GM12878 (cell line): ENCODE results near the gene ANAPC16. TPM values are rescaled to one million over a fixed set of nuclear protein-coding genes. Genes with fewer than 3 reads are reported as not detected.

Source experiments
- ATAC-seq: fragments of 200-7000 bp; cut with Tn5 transposase; 3 replicates; pipeline ENCODE4 v1.9.1; 2020; ENCODE audit warnings: mild to moderate bottlenecking, moderate library complexity
- BruUV-seq: library from RNA; stranded (reverse); fragments of 400-500 nt; replicated peaks from 2 replicates; lab custom pipeline; 2021; lab: Mats Ljungman, UMichigan
- CTCF ChIA-PET: fragments of 300-600 bp; sonication (Branson Sonifier 250); formaldehyde crosslinking; extraction: SDS; loops from one replicate; lab custom pipeline; 2021; ENCODE audit warnings: inconsistent platforms; lab: Yijun Ruan, JAX
- POLR2A ChIA-PET: fragments of 350-600 bp; formaldehyde crosslinking; extraction: SDS; loops from one replicate; lab custom pipeline; 2021; ENCODE audit warnings: inconsistent platforms; lab: Charles Lee
- RAD21 ChIA-PET: fragments of 300-600 bp; sonication (Branson Sonifier 250); formaldehyde crosslinking; loops from one replicate; lab custom pipeline; 2023; ENCODE audit warnings: antibody characterized with exemption; ENCODE audit not compliant: unreplicated experiment; lab: Charles Lee
- SMC1A ChIA-PET: fragments of 300-600 bp; sonication (Branson Sonifier 250); formaldehyde crosslinking; loops from one replicate; lab custom pipeline; 2023; ENCODE audit not compliant: unreplicated experiment, uncharacterized antibody; lab: Charles Lee
- DNase-seq: peaks from one replicate; pipeline ENCODE4 v3.0.0-alpha.2; 2011; ENCODE audit warnings: low read depth, low spot score
- FAIRE-seq: peaks from 3 replicates; lab custom pipeline; 2011; peaks lifted over from hg19 to GRCh38; lab: Jason Lieb, UNC
- H2AFZ ChIP-seq: 2 replicates; pipeline ENCODE4 v1.6.0; 2011; ENCODE audit warnings: low read depth, low read length, control low read depth; ENCODE audit not compliant: control insufficient read depth
- H3K27ac ChIP-seq: 2 replicates; pipeline ENCODE4 v1.5.1; 2011; ENCODE audit warnings: control low read depth; ENCODE audit not compliant: control insufficient read depth, insufficient read depth
- H3K27me3 ChIP-seq, 2 experiments: replicated peaks in 1 of 2; 2 replicates each; pipeline versions ENCODE4 v1.6.0 to v1.6.1; 2011; ENCODE audit warnings: low read length in 1 of 2; ENCODE audit not compliant: control insufficient read depth in 2 of 2, insufficient read depth in 2 of 2
- H3K36me3 ChIP-seq, 2 experiments: 2 replicates each; pipeline ENCODE4 v1.5.1; 2011; ENCODE audit warnings: low read length in 1 of 2; ENCODE audit not compliant: control insufficient read depth in 2 of 2, insufficient read depth in 2 of 2
- H3K4me1 ChIP-seq: 2 replicates; pipeline ENCODE4 v1.6.1; 2011; ENCODE audit warnings: mild to moderate bottlenecking, low read length, moderate library complexity, mixed read lengths; ENCODE audit not compliant: control insufficient read depth, insufficient read depth
- H3K4me2 ChIP-seq: 2 replicates; pipeline ENCODE4 v1.6.0; 2011; ENCODE audit warnings: control low read depth; ENCODE audit not compliant: control insufficient read depth, insufficient read depth
- H3K4me3 ChIP-seq: fragments of 200-600 bp; sonication (generic); 2 replicates; pipeline ENCODE4 v1.5.1; 2016
- H3K79me2 ChIP-seq: 2 replicates; pipeline ENCODE4 v1.6.0; 2011; ENCODE audit warnings: low read length; ENCODE audit not compliant: control insufficient read depth, insufficient read depth
- H3K9ac ChIP-seq: 2 replicates; pipeline ENCODE4 v1.8.0; 2011; ENCODE audit warnings: low read length, control low read depth, mixed read lengths; ENCODE audit not compliant: control insufficient read depth, insufficient read depth
- H3K9me3 ChIP-seq: replicated peaks from 3 replicates; pipeline ENCODE4 v1.5.1; 2011; ENCODE audit warnings: mild to moderate bottlenecking, low read length; ENCODE audit not compliant: control insufficient read depth, insufficient read depth
- H4K20me1 ChIP-seq: 2 replicates; pipeline ENCODE4 v1.6.0; 2011; ENCODE audit not compliant: control insufficient read depth, insufficient read depth
- CBFB ChIP-seq: IDR thresholded peaks from 2 replicates; pipeline ENCODE4 v1.6.1; 2016; ENCODE audit warnings: antibody characterized with exemption, low read depth
- ESRRA ChIP-seq: IDR thresholded peaks from 2 replicates; pipeline ENCODE4 v1.6.1; 2012; ENCODE audit warnings: mild to moderate bottlenecking, low read length, improper control_type of control experiment
- GATAD2B ChIP-seq: fragments of 450-650 bp; conservative IDR thresholded peaks from 2 replicates; pipeline ENCODE4 v1.6.1; 2017; ENCODE audit warnings: low read depth, mild to moderate bottlenecking, moderate library complexity
- HCFC1 ChIP-seq: fragments of 150-350 bp; IDR thresholded peaks from 2 replicates; pipeline ENCODE4 v1.6.1; 2014; ENCODE audit warnings: low read length
- JUND ChIP-seq: IDR thresholded peaks from 2 replicates; pipeline ENCODE4 v1.6.1; 2012; ENCODE audit warnings: low read depth, mild to moderate bottlenecking, low read length, improper control_type of control experiment, moderate library complexity
- MXI1 ChIP-seq: fragments of 150-350 bp; IDR thresholded peaks from 2 replicates; pipeline ENCODE4 v1.6.1; 2011; ENCODE audit warnings: low read depth, mild to moderate bottlenecking, inconsistent platforms, low read length, improper control_type of control experiment
- POLR2AphosphoS2 ChIP-seq: IDR thresholded peaks from 2 replicates; pipeline ENCODE4 v1.6.1; 2011; ENCODE audit warnings: low read depth, mild to moderate bottlenecking, low read length, improper control_type of control experiment, moderate library complexity
- SIX5 ChIP-seq: IDR thresholded peaks from 2 replicates; pipeline ENCODE4 v1.6.1; 2011; ENCODE audit warnings: mild to moderate bottlenecking, low read depth, low read length, moderate library complexity; ENCODE audit not compliant: severe bottlenecking
- SKIL ChIP-seq: fragments of 450-650 bp; IDR thresholded peaks from 2 replicates; pipeline ENCODE4 v1.6.1; 2017; ENCODE audit warnings: mild to moderate bottlenecking, low read depth, inconsistent platforms; ENCODE audit not compliant: poor library complexity, severe bottlenecking
- YBX1 ChIP-seq: fragments of 450-650 bp; IDR thresholded peaks from 2 replicates; pipeline ENCODE4 v1.6.1; 2016; ENCODE audit warnings: antibody characterized with exemption
- ZBTB40 ChIP-seq: fragments of 450-650 bp; IDR thresholded peaks from 2 replicates; pipeline ENCODE4 v1.6.1; 2016; ENCODE audit warnings: mild to moderate bottlenecking, moderate library complexity, borderline replicate concordance
- ZNF217 ChIP-seq: fragments of 450-650 bp; IDR thresholded peaks from 2 replicates; pipeline ENCODE4 v1.6.1; 2017; ENCODE audit warnings: antibody characterized with exemption, mild to moderate bottlenecking
- WGBS: methylation state at CpG from one replicate; pipeline ENCODE4 v1.1.6; 2016; ENCODE audit warnings: low lambda C conversion rate; ENCODE audit not compliant: insufficient replicate concordance, insufficient coverage; ENCODE audit errors: missing lambda C conversion rate; 5-methylcytosine and 5-hydroxymethylcytosine counted together
- in situ Hi-C: fragments of 300-500 bp; cut with MboI; formaldehyde crosslinking; loops from 9 replicates; pipeline ENCODE4 v1.14.3; 2018; ENCODE audit warnings: mixed read lengths
- intact Hi-C: fragments of 100-400 bp; cut with micrococcal nuclease; formaldehyde crosslinking; loops from one replicate; pipeline ENCODE4 v1.14.2; 2022; ENCODE audit not compliant: unreplicated experiment
- polyA plus RNA-seq, 11 experiments: library from polyadenylated mRNA; depleted of rRNA in 4 of 11; unstranded in 6 of 11; stranded (reverse) in 5 of 11; fragments of >200 nt; fragmentation: Nextera tagmentation in 4 of 11; fragmentation: Illumina TruSeq in 1 of 11; extraction: Ambion mirVana in 4 of 11; extraction: Trizol in 1 of 11; gene quantifications; 1 replicate in 1 of 11; 2 replicates in 10 of 11; pipeline versions ENCODE4 v1.2.1 to v1.2.3, GENCODE V29; 2011 to 2016; ENCODE audit warnings: inconsistent platforms in 2 of 11, missing spikeins in 2 of 11, low read depth in 1 of 11
- total RNA-seq, 4 experiments: library from RNA; depleted of rRNA in 3 of 4; stranded (reverse); fragments of >200 nt in 3 of 4; fragmentation: Illumina TruSeq in 1 of 4; extraction: Trizol in 1 of 4; gene quantifications; 2 replicates each; pipeline versions ENCODE4 v1.2.1 to v1.2.3, GENCODE V29; 2013 to 2021
- TF ChIP-seq, protein P1 (sequence below): fragments of 450-650 bp; IDR thresholded peaks from 2 replicates; pipeline ENCODE4 v1.6.1; 2017; ENCODE audit warnings: mild to moderate bottlenecking, moderate library complexity

ANAPC16 gene
- total and polyA plus RNA-seq, 10 of the 15 experiments (the other 5 are each of a cell fraction or from before 2014, with no cell fraction given) = 66.9 to 208 (median 134) TPM

DNA sequence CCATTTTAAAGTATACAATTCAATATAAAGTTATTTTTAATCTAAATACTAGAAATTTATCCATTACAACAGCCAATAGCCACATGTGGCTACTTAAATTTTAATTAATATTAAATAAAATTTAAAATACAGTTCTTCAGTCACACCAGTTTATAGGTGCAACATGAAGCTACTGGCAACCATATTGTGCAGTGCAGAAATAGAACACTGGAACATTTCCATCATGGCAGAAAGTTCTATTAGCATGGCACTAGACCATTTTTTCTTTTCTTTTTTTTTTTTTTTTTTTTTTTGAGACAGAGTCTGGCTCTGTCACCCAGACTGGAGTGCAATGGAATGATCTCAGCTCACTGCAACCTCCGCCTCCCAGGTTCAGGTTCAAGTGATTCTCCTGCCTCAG lies 5.5 kb downstream of the ANAPC16 start:
- 90% methylated on average over 1 of the region's 1 CpG for WGBS
- H3K4me2 ChIP-seq = no peak overlapping the region
- FAIRE-seq = no peak
- H3K36me3 ChIP-seq = peaks cover 1 to 17% of the 10 kb centered on the region in 2 experiments; a peak in 3 of 4 replicates
- H4K20me1 ChIP-seq = no peaks in the 10 kb centered on the region
- H3K79me2 ChIP-seq = peaks cover 56% of the 10 kb centered on the region
- no peak overlapping the region for H3K9ac ChIP-seq
- in situ Hi-C loops = no loop called here
- ChIA-PET RAD21 (interaction anchor here (0.6 to 10.2 kb wide), 13 partner anchors 8 to 445 kb away, joined by 3 to 129 read pairs (median 6); no protein-coding TSS in a partner anchor), CTCF (interaction anchor here (0.6 to 9.7 kb wide), 13 partner anchors 28 to 264 kb away, joined by 3 to 127 read pairs (median 4); no protein-coding TSS in a partner anchor), POLR2A (interaction anchor here (0.6 to 6.9 kb wide), 13 partner anchors 25 to 1275 kb away, joined by 3 to 82 read pairs (median 4); partner anchors contain the start of genes DDIT4 and PPP3CB), SMC1A (interaction anchor here (0.8 to 9.4 kb wide), 13 partner anchors 21 to 173 kb away, joined by 3 to 122 read pairs (median 5); no protein-coding TSS in a partner anchor)
- H3K4me3 ChIP-seq = no peak overlapping the region
- no peak for DNase-seq
- intact Hi-C loops = no loop called here
- ATAC-seq = no peak
- H3K27ac ChIP-seq = no peak overlapping the region
- H3K4me1 ChIP-seq = peaks cover 32% of the 10 kb centered on the region
- no peak overlapping the region for H2AFZ ChIP-seq
- no peaks in the 10 kb centered on the region for H3K27me3 ChIP-seq
- H3K9me3 ChIP-seq = no peaks in the 10 kb centered on the region
- BruUV-seq = no TSS peak
- TF ChIP-seq, protein P1, sequence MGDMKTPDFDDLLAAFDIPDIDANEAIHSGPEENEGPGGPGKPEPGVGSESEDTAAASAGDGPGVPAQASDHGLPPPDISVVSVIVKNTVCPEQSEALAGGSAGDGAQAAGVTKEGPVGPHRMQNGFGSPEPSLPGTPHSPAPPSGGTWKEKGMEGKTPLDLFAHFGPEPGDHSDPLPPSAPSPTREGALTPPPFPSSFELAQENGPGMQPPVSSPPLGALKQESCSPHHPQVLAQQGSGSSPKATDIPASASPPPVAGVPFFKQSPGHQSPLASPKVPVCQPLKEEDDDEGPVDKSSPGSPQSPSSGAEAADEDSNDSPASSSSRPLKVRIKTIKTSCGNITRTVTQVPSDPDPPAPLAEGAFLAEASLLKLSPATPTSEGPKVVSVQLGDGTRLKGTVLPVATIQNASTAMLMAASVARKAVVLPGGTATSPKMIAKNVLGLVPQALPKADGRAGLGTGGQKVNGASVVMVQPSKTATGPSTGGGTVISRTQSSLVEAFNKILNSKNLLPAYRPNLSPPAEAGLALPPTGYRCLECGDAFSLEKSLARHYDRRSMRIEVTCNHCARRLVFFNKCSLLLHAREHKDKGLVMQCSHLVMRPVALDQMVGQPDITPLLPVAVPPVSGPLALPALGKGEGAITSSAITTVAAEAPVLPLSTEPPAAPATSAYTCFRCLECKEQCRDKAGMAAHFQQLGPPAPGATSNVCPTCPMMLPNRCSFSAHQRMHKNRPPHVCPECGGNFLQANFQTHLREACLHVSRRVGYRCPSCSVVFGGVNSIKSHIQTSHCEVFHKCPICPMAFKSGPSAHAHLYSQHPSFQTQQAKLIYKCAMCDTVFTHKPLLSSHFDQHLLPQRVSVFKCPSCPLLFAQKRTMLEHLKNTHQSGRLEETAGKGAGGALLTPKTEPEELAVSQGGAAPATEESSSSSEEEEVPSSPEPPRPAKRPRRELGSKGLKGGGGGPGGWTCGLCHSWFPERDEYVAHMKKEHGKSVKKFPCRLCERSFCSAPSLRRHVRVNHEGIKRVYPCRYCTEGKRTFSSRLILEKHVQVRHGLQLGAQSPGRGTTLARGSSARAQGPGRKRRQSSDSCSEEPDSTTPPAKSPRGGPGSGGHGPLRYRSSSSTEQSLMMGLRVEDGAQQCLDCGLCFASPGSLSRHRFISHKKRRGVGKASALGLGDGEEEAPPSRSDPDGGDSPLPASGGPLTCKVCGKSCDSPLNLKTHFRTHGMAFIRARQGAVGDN = no peak
- TF ChIP-seq GATAD2B = no peak
- TF ChIP-seq YBX1 = no peak
- TF ChIP-seq POLR2AphosphoS2 = no peak
- no peak for TF ChIP-seq SIX5
- no peak for TF ChIP-seq ZNF217
- no peak for TF ChIP-seq ESRRA
- TF ChIP-seq JUND = no peak
- no peak for TF ChIP-seq HCFC1
- no peak for TF ChIP-seq ZBTB40
- TF ChIP-seq MXI1 = no peak
- no peak for TF ChIP-seq CBFB
- TF ChIP-seq SKIL = no peak
